Dermis blood vessel endothelial cell (primary cell): ENCODE measurements around the gene CASP1. TPM values are rescaled to one million over a fixed set of nuclear protein-coding genes. Genes with fewer than 3 reads are reported as not detected.
"Not testable (repeated sequence)": the region's sequence is repeated elsewhere in the genome, so short reads cannot be mapped to it uniquely, and the experiment has no call there.

ENCODE experiments used
- DNase-seq: peaks from one replicate; pipeline ENCODE4 v3.0.0; 2010
- total RNA-seq: library from RNA; depleted of rRNA; stranded (reverse); fragments of >200 nt; gene quantifications from 2 replicates; pipeline ENCODE4 v1.2.3, GENCODE V29; 2014

The CASP1 gene
- total RNA-seq = 32.8 and 41.1 TPM in 2 replicates

- DNase-seq = peak; percentile 65
Measured at GRCh38 chr11:105034813-105035620, at the start of gene CASP1. Gene CASP1 (minus strand): TSS chr11:105035144. CDS start chr11:105035113, 31 bp downstream.

GRCh38 chr11:105081412-105082150, 46.6 kb upstream of the CASP1 start:
- no peak for DNase-seq

GRCh38 chr11:105080171-105080906, 45.4 kb upstream of the CASP1 start:
- peak; percentile 16 for DNase-seq

GRCh38 chr11:105078283-105078682, 43.3 kb upstream of the CASP1 start:
- no peak for DNase-seq

GRCh38 chr11:105077141-105077790, 42.3 kb upstream of the CASP1 start:
- peak; percentile 37 for DNase-seq

- no peak for DNase-seq
Measured at GRCh38 chr11:105074166-105074530, 39.2 kb upstream of the CASP1 start.

GRCh38 chr11:105073456-105074165, 38.7 kb upstream of the CASP1 start:
- peak; percentile 81 for DNase-seq

- DNase-seq = not testable (repeated sequence)
Measured at GRCh38 chr11:105072080-105072479, 37.1 kb upstream of the CASP1 start.

GRCh38 chr11:105071089-105071732, 36.3 kb upstream of the CASP1 start:
- DNase-seq = no peak

GRCh38 chr11:105070306-105070705, 35.4 kb upstream of the CASP1 start:
- no peak for DNase-seq

- not testable (repeated sequence) for DNase-seq
Measured at GRCh38 chr11:105069749-105070148, 34.8 kb upstream of the CASP1 start.

GRCh38 chr11:105063245-105063941, 28.4 kb upstream of the CASP1 start:
- not testable (repeated sequence) for DNase-seq

GRCh38 chr11:105057432-105057831, 22.5 kb upstream of the CASP1 start:
- DNase-seq = no peak

GRCh38 chr11:105056446-105056845, 21.5 kb upstream of the CASP1 start:
- no peak for DNase-seq

- DNase-seq = no peak
Measured at GRCh38 chr11:105054723-105055493, 20.0 kb upstream of the CASP1 start.

- DNase-seq = no peak
Measured at GRCh38 chr11:105052487-105052886, 17.5 kb upstream of the CASP1 start.

- no peak for DNase-seq
Measured at GRCh38 chr11:105051559-105051958, 16.6 kb upstream of the CASP1 start.

GRCh38 chr11:105049481-105049880, 14.5 kb upstream of the CASP1 start:
- DNase-seq = no peak

GRCh38 chr11:105046898-105047579, 12.1 kb upstream of the CASP1 start:
- peak; percentile 98 for DNase-seq
